ENCODE measurements around the gene NXPH1.

DNA sequence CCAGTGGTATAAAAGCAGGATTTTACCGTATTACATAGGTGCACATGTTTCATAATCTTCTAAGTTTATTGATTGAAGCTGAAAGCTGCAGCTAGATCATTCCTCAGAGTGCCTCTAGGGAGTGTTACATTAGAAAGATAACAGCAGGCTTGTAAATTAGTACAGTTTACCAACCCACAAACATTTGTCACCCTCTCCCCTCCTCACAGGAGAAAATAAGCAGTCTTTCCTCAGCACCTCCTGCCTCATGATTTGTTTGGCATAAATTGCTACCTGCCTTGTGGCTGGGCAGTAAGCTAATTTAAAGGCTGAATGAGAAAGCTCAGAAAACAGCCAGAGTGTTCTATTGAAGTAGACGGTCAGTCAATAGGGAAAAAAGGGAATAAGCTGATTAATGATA, 74.2 kb downstream of the NXPH1 start:
- no peak for TF ChIP-seq EZH2phosphoT487 (IDR thresholded peaks at IDR 0.05; ENCODE audit: low read depth)
- TF ChIP-seq, protein P1, sequence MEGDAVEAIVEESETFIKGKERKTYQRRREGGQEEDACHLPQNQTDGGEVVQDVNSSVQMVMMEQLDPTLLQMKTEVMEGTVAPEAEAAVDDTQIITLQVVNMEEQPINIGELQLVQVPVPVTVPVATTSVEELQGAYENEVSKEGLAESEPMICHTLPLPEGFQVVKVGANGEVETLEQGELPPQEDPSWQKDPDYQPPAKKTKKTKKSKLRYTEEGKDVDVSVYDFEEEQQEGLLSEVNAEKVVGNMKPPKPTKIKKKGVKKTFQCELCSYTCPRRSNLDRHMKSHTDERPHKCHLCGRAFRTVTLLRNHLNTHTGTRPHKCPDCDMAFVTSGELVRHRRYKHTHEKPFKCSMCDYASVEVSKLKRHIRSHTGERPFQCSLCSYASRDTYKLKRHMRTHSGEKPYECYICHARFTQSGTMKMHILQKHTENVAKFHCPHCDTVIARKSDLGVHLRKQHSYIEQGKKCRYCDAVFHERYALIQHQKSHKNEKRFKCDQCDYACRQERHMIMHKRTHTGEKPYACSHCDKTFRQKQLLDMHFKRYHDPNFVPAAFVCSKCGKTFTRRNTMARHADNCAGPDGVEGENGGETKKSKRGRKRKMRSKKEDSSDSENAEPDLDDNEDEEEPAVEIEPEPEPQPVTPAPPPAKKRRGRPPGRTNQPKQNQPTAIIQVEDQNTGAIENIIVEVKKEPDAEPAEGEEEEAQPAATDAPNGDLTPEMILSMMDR (IDR thresholded peaks at IDR 0.05; ENCODE audit: low read depth, low read length): no peak

Measured in OCI-LY3 (cell line).